Measurements from ENCODE around the gene AFAP1.

DNA sequence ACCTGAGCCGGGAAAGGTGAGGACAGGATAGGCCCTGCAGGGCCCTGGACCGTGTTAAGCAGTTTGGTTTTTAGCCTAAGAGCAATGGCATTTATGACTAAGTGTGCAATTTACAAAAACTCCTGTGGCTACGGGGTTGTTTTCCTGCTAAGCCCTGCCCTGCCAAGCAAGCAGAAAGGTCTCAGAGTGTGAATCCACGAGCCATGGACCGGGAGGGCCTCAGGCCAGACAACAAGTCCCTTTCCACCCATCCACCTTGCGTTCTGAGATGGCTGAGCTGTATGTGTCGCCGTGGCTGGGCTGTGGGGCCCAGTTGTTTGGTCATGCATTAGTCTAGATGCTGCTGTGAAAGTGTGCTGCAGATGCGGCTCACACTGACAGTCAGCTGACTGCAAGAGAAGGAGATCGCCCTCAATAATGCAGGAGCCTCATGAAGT is 33.9 kb upstream of the AFAP1 start:
- TF ChIP-seq, protein P1, sequence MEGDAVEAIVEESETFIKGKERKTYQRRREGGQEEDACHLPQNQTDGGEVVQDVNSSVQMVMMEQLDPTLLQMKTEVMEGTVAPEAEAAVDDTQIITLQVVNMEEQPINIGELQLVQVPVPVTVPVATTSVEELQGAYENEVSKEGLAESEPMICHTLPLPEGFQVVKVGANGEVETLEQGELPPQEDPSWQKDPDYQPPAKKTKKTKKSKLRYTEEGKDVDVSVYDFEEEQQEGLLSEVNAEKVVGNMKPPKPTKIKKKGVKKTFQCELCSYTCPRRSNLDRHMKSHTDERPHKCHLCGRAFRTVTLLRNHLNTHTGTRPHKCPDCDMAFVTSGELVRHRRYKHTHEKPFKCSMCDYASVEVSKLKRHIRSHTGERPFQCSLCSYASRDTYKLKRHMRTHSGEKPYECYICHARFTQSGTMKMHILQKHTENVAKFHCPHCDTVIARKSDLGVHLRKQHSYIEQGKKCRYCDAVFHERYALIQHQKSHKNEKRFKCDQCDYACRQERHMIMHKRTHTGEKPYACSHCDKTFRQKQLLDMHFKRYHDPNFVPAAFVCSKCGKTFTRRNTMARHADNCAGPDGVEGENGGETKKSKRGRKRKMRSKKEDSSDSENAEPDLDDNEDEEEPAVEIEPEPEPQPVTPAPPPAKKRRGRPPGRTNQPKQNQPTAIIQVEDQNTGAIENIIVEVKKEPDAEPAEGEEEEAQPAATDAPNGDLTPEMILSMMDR (IDR thresholded peaks at IDR 0.05), result no peak
- no peak for TF ChIP-seq EZH2 (IDR thresholded peaks at IDR 0.05; ENCODE audit: borderline replicate concordance, insufficient read depth, low read depth, low read length, poor library complexity, severe bottlenecking)

Measured in B cell (primary cell).